Esophagus squamous epithelium (tissue), 5 donors: ENCODE data around the gene NRXN3. TPM values are rescaled to one million over a fixed set of nuclear protein-coding genes. Genes with fewer than 3 reads are reported as not detected.

Experiments
- DNase-seq: peaks from one replicate; lab custom pipeline; 2025; lab: John Stamatoyannopoulos, UW
- H3K27ac ChIP-seq, 4 donors: fragments of 200-600 bp; sonication (generic); one replicate each; pipeline ENCODE4 v1.5.1; 2016 to 2019; ENCODE audit warnings: mild to moderate bottlenecking in 1 of 4
- H3K27me3 ChIP-seq, 4 donors: fragments of 200-600 bp; sonication (generic); 1 replicate in 3 of 4; 2 replicates in 1 of 4; pipeline versions ENCODE4 v1.5.1 to v1.6.0; 2017 to 2021; ENCODE audit warnings: antibody characterized with exemption in 1 of 4
- H3K36me3 ChIP-seq, 3 donors: fragments of 200-600 bp; sonication (generic); one replicate each; pipeline ENCODE4 v1.5.1; 2016 to 2019
- H3K4me1 ChIP-seq, 3 donors: fragments of 200-600 bp; sonication (generic); one replicate each; pipeline ENCODE4 v1.5.1; 2017 to 2019
- H3K4me3 ChIP-seq, 4 donors: fragments of 200-600 bp; sonication (generic); 1 replicate in 3 of 4; 2 replicates in 1 of 4; pipeline ENCODE4 v1.5.1; 2016 to 2019; ENCODE audit warnings: mild to moderate bottlenecking in 2 of 4, moderate library complexity in 1 of 4
- H3K9me3 ChIP-seq, 3 donors: fragments of 200-600 bp; sonication (generic); one replicate each; pipeline ENCODE4 v1.5.1; 2016 to 2019
- CTCF ChIP-seq, 6 experiments: fragments of 450-650 bp in 4 of 6; fragments of 200-600 bp in 2 of 6; sonication (generic) in 2 of 6; IDR thresholded peaks; one replicate each; pipeline ENCODE4 v1.5.1; 2016 to 2019; ENCODE audit warnings: antibody characterized with exemption in 6 of 6, mild to moderate bottlenecking in 4 of 6, moderate library complexity in 4 of 6
- POLR2A ChIP-seq, 4 donors: fragments of 450-650 bp; IDR thresholded peaks; one replicate each; pipeline ENCODE4 v1.6.1; 2017; ENCODE audit warnings: antibody characterized with exemption in 4 of 4, mild to moderate bottlenecking in 4 of 4, moderate library complexity in 3 of 4
- WGBS, 2 donors: methylation state at CpG; one replicate each; pipeline ENCODE4 v1.1.5; 2018; 5-methylcytosine and 5-hydroxymethylcytosine counted together
- intact Hi-C: fragments of 100-400 bp; cut with DNase I; formaldehyde crosslinking; loops from one replicate; pipeline ENCODE4 v1.15.0; 2022
- total RNA-seq, 4 donors: library from RNA; depleted of rRNA; stranded (reverse); fragments of >200 nt; gene quantifications; one replicate each; pipeline ENCODE4 v1.1.0, GENCODE V29; 2016
- donor health status: DM: yes; HTN: yes; CAD: no.

Gene NRXN3
- total RNA-seq, 4 donors from 2014 or later, result 0.30 to 15.8 (median 1.5) TPM

- intact Hi-C loops, result no loop called here
- TF ChIP-seq CTCF (IDR thresholded peaks at IDR 0.05) (no peak), POLR2A (IDR thresholded peaks at IDR 0.05) (no peak)
- Histone ChIP-seq H3K4me1 (no peaks in the 10 kb centered on the region), H3K4me3 (no peak overlapping the region), H3K27ac (no peak overlapping the region), H3K9me3 (no peaks in the 10 kb centered on the region), H3K36me3 (no peaks in the 10 kb centered on the region), H3K27me3 (no peaks in the 10 kb centered on the region)
- 52 to 82% methylated on average over 1 of the region's 1 CpG for WGBS, 2 donors
- DNase-seq, result no peak
Measured at GRCh38 chr14:79871136-79871535, 1701.0 kb downstream of the NRXN3 start.

- no peak for TF ChIP-seq CTCF (IDR thresholded peaks at IDR 0.05)
- no peak for TF ChIP-seq POLR2A (IDR thresholded peaks at IDR 0.05)
- no peak overlapping the region for H3K27ac ChIP-seq
- no peaks in the 10 kb centered on the region for H3K4me1 ChIP-seq
- no peaks in the 10 kb centered on the region for H3K9me3 ChIP-seq
- no peak for DNase-seq
- H3K4me3 ChIP-seq, result no peak overlapping the region
- H3K36me3 ChIP-seq, result no peaks in the 10 kb centered on the region
- no peaks in the 10 kb centered on the region for H3K27me3 ChIP-seq
- intact Hi-C loops, result no loop called here
Measured at GRCh38 chr14:79878229-79878628, 1708.1 kb downstream of the NRXN3 start.

GRCh38 chr14:79878785-79879184 lies 1708.6 kb downstream of the NRXN3 start:
- 64 to 79% methylated on average over 2 of the region's 2 CpGs for WGBS, 2 donors
- H3K27me3 ChIP-seq, result no peaks in the 10 kb centered on the region
- no peaks in the 10 kb centered on the region for H3K9me3 ChIP-seq
- intact Hi-C loops, result no loop called here
- DNase-seq, result no peak
- H3K4me1 ChIP-seq, result no peaks in the 10 kb centered on the region
- no peak overlapping the region for H3K4me3 ChIP-seq
- H3K36me3 ChIP-seq, result no peaks in the 10 kb centered on the region
- TF ChIP-seq CTCF (IDR thresholded peaks at IDR 0.05), result no peak
- TF ChIP-seq POLR2A (IDR thresholded peaks at IDR 0.05), result no peak
- H3K27ac ChIP-seq, result no peak overlapping the region

- WGBS, 2 donors, result 40 to 57% methylated on average over 4 of the region's 4 CpGs
- TF ChIP-seq CTCF (IDR thresholded peaks at IDR 0.05), result no peak
- no peak for TF ChIP-seq POLR2A (IDR thresholded peaks at IDR 0.05)
- Histone ChIP-seq H3K27me3 (no peaks in the 10 kb centered on the region), H3K27ac (no peak overlapping the region), H3K4me3 (no peak overlapping the region), H3K4me1 (no peaks in the 10 kb centered on the region), H3K36me3 (no peaks in the 10 kb centered on the region), H3K9me3 (no peaks in the 10 kb centered on the region)
- no peak for DNase-seq
- intact Hi-C loops, result no loop called here
Measured at GRCh38 chr14:79881299-79881698, 1711.1 kb downstream of the NRXN3 start.

GRCh38 chr14:79890527-79890926 lies 1720.4 kb downstream of the NRXN3 start:
- H3K9me3 ChIP-seq, result no peaks in the 10 kb centered on the region
- no peaks in the 10 kb centered on the region for H3K27me3 ChIP-seq
- H3K4me3 ChIP-seq, result no peak overlapping the region
- WGBS, 2 donors, result 74 to 80% methylated on average over 4 of the region's 4 CpGs
- no peak overlapping the region for H3K27ac ChIP-seq
- no peak for TF ChIP-seq CTCF (IDR thresholded peaks at IDR 0.05)
- TF ChIP-seq POLR2A (IDR thresholded peaks at IDR 0.05), result no peak
- DNase-seq, result no peak
- H3K4me1 ChIP-seq, result no peaks in the 10 kb centered on the region
- intact Hi-C loops, result no loop called here
- H3K36me3 ChIP-seq, result no peaks in the 10 kb centered on the region
